Astrocyte (in vitro differentiated cells and primary cell): ENCODE results near the gene RNF34.

Experiments used
- CTCF ChIP-seq: IDR thresholded peaks from 2 replicates; pipeline ENCODE4 v1.5.1; 2011; ENCODE audit warnings: low read depth, mild to moderate bottlenecking, inconsistent platforms, low read length, moderate library complexity; ENCODE audit not compliant: insufficient read depth
- EZH2 ChIP-seq: IDR thresholded peaks from 2 replicates; pipeline ENCODE4 v1.6.1; 2012; ENCODE audit warnings: mild to moderate bottlenecking, low read length, inconsistent platforms; ENCODE audit not compliant: insufficient read depth

- TF ChIP-seq CTCF (no peak), EZH2 (no peak)
Observed at GRCh38 chr12:121423253-121423652, 23.3 kb downstream of the RNF34 start.
